Pulmonary artery endothelial cell (primary cell): ENCODE results near the gene PTGIR. TPM values are rescaled to one million over a fixed set of nuclear protein-coding genes. Genes with fewer than 3 reads are reported as not detected.
"Not testable (repeated sequence)": the region's sequence is repeated elsewhere in the genome, so short reads cannot be mapped to it uniquely, and the experiment has no call there.

Experiments used
- DNase-seq: peaks from one replicate; pipeline ENCODE4 v3.0.0-alpha.2; 2011; ENCODE audit warnings: low read depth, low spot score
- total RNA-seq: library from RNA; depleted of rRNA; stranded (reverse); fragments of >200 nt; gene quantifications from 2 replicates; pipeline ENCODE4 v1.2.3, GENCODE V29; 2014

The PTGIR gene
- total RNA-seq, 1 donor from 2014 or later = 7.9 TPM

GRCh38 chr19:46639358-46640182, 14.7 kb upstream of the PTGIR start:
- DNase-seq = no peak

GRCh38 chr19:46637224-46637623, 12.3 kb upstream of the PTGIR start:
- DNase-seq = no peak

- no peak for DNase-seq
These were observed 11.3 kb upstream of the PTGIR start, which contains the start of gene GNG8 for GRCh38 chr19:46635920-46636761. Gene GNG8, minus strand, starts transcription at chr19:46636202. Its CDS starts 1,520 bp downstream, at chr19:46634682.

GRCh38 chr19:46634656-46635218, 9.8 kb upstream of the PTGIR start:
- DNase-seq = no peak

- DNase-seq = no peak
These were observed 9.3 kb upstream of the PTGIR start for GRCh38 chr19:46634045-46634655.

GRCh38 chr19:46633130-46633529, 8.2 kb upstream of the PTGIR start:
- DNase-seq = no peak

DNA sequence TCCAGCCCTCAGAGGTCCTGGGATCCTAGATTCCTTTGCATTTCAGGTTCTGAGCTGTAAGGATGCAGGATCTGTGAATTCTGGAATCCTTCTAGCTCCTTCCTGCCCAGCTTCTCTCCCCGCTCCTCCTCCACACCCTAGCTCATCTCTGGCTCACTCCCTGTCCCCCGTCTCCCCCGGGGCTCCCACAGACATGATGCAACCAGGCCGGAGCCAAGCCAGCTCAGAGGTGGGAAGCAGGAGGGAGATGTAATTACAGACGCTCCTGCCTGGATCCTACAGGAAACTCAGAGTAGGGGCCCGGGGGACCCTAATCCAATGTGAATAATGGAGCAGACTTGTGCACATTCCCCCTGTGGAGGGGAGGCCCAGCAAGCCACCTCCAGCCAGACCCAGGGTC, 6.6 kb upstream of the PTGIR start:
- DNase-seq = no peak

DNA sequence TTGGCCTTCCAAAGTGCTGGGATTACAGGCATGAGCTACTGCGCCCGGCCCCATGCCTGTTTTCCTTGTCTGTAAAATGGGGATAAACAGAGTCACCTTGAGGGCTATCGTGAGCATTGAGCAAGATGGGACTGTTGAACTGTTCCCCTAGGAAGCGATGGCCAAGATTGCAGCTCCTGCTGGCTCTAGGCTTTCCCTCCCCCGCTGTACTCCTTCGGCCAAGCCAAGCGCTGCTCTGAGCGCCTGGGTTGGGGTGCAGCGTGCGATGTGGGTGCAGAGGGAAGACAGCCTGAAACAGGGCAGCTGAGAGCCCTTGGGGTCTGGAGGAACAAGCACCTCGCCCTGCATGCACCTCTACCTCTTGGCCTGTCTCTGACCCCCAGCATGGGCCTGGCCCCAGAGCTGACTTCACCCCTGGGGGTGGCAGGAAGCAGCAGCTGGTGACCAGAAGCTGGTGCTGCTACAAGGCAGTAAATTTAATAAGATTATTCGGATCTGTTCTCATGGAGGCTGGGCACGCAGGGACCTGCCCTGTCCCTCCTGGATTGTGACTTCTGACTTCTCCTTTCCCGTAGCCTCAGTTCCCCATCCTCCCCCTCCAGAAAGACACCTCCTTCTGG, 5.8 kb upstream of the PTGIR start:
- DNase-seq = no peak

DNA sequence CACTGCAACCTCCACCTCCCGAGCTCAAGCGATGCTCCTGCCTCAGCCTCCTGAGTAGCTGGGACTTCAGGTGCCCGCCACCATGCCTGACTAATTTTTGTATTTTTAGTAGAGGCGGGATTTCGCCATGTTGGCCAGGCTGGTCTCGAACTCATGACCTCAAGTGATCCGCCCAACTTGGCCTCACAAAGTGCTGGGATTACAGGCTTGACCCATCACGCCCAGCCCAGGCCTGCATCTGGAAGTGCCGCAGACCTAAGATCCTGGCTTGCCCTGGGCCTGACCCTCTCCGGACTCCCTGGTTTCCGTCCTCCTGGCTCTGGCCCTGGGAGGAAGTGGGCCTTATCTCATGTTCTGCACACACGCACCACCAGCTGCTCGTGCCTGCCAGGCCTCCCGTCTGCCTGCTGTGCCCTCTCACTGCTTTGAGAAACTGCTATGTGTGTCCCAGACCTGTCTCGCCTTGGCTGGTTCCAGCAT, 4.7 kb upstream of the PTGIR start:
- no peak for DNase-seq

DNA sequence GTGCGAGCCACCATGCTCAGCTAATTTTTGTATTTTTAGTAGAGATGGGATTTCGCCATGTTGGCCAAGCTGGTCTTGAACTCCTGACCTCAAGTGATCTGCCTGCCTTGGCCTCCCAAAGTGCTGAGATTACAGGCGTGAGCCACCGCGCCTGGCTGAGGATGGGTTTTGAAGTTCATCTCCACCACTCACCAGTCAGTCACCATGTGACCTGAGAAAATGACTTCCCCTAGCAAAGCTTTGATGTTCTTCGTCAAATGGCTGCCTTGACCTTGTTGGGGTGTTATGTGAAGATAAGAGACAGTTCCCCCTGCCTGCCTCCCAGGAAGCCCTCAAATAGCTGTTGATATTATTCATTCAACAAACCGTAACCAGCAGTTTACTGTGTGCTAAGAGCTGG, 4.1 kb upstream of the PTGIR start:
- not testable (repeated sequence) for DNase-seq

GRCh38 chr19:46626446-46626845, 1.6 kb upstream of the PTGIR start:
- no peak for DNase-seq

- no peak for DNase-seq
These were observed 842 bp upstream of the PTGIR start for GRCh38 chr19:46625731-46626130.

- no peak for DNase-seq
These were observed 880 bp downstream of the PTGIR start for GRCh38 chr19:46623915-46624502.

GRCh38 chr19:46622118-46622446, 2.8 kb downstream of the PTGIR start:
- DNase-seq = no peak

- DNase-seq = no peak
These were observed 3.4 kb downstream of the PTGIR start for GRCh38 chr19:46621191-46622117.

DNA sequence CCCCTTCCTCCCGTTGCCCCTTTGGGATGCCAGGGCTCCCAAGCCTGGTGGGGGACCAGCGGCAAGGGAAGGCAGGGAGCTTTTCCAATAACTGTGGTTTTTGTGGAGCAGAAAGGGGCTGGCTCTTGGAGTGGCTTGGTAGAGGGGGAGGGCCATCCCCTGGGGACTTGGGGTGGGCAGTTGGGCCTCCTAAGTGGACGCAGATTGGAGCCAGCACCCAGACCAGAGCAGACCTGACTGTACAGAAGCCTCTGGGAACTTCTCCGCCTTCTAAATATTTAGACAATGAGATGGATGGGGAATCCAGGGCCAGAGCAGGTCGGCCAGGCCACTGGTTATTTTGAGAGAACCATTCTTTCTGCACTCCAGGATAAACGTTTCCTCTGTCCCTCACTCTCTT, 4.2 kb downstream of the PTGIR start:
- DNase-seq = no peak

DNA sequence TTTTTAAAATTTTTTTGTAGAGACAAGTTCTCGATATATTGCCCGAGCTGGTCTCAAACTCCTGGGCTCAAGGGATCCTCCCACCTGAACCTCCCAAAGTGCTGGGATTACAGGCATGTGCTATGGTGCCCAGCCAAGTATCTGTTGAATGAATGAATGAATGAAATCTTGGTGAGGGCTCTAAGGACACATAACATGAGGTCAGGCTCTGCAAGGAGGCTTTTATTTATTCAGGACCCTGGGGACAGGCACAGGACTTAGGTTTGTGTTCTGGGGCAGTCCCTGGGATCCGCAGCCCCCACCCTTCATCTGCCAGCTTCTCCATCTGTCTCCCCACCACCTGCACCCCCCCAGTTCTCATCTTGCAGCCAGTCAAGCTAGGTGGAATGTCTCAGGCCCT, 4.6 kb downstream of the PTGIR start:
- DNase-seq = no peak

DNA sequence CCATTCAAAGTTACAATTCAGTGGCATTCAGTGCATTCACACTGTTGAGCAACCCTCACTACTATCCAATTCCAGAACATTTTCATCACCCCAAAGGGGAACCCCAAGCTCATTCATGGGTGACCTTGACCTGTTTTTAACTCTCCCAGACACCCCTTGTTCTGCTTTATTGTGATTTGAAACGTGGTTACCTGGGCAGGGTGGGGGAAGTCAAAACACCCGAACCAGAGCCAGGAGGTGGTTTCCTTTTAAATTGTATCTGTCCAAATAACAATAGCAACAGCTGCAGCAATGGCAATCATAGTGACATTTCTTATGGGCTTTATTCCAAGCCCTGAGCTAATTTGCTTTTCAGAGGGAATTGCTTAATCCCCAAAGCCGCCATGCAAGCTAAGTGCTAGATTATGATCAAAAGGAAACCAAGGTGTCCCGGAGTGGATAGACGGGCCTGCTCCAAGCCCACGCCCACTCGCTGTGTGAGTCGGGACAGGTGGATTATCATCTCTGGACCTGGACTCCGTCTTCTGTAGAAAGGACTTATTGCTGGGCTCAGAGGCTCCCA, 6.1 kb downstream of the PTGIR start:
- DNase-seq = no peak

GRCh38 chr19:46617601-46618000, 7.3 kb downstream of the PTGIR start:
- DNase-seq = no peak
